HepG2 (cell line): ENCODE measurements around the gene CLEC16A. TPM values are rescaled to one million over a fixed set of nuclear protein-coding genes. Genes with fewer than 3 reads are reported as not detected.

ENCODE experiments used
- CHD2 ChIP-seq: IDR thresholded peaks from 2 replicates; pipeline ENCODE4 v1.6.1; 2011; ENCODE audit warnings: low read depth, low read length, improper control_type of control experiment
- HOXD1 ChIP-seq: sonication (generic); formaldehyde crosslinking; IDR thresholded peaks from 2 replicates; pipeline ENCODE4 v1.5.0; 2020; ENCODE audit warnings: missing genetic modification reagents
- ISL2 ChIP-seq: sonication (generic); formaldehyde crosslinking; IDR thresholded peaks from 2 replicates; pipeline ENCODE4 v1.5.0; 2020; ENCODE audit warnings: missing genetic modification reagents
- MTA3 ChIP-seq: sonication (generic); formaldehyde crosslinking; IDR thresholded peaks from 2 replicates; pipeline ENCODE4 v1.4.0; 2020; ENCODE audit warnings: missing genetic modification reagents
- NBN ChIP-seq: fragments of 450-650 bp; conservative IDR thresholded peaks from 2 replicates; pipeline ENCODE4 v1.6.1; 2017
- NFIC ChIP-seq: IDR thresholded peaks from 2 replicates; pipeline ENCODE4 v1.6.1; 2012; ENCODE audit warnings: mild to moderate bottlenecking, low read length, inconsistent platforms
- RCOR2 ChIP-seq: IDR thresholded peaks from 2 replicates; pipeline ENCODE4 v1.6.1; 2016; ENCODE audit warnings: missing biosample characterization, missing genetic modification reagents
- RXRA ChIP-seq: sonication (generic); formaldehyde crosslinking; IDR thresholded peaks from 2 replicates; pipeline ENCODE4 v1.5.1; 2020; ENCODE audit warnings: missing genetic modification reagents
- ZBTB1 ChIP-seq: sonication (generic); formaldehyde crosslinking; IDR thresholded peaks from 2 replicates; pipeline ENCODE4 v1.4.0; 2020; ENCODE audit warnings: missing genetic modification reagents, borderline replicate concordance
- ZNF20 ChIP-seq: sonication (generic); formaldehyde crosslinking; IDR thresholded peaks from 2 replicates; pipeline ENCODE4 v1.4.0; 2020; ENCODE audit warnings: mild to moderate bottlenecking, moderate library complexity, missing genetic modification reagents
- ZNF382 ChIP-seq: sonication (generic); formaldehyde crosslinking; IDR thresholded peaks from 2 replicates; pipeline ENCODE4 v1.5.0; 2020; ENCODE audit warnings: missing genetic modification reagents, mild to moderate bottlenecking, borderline replicate concordance
- ZNF749 ChIP-seq: sonication (generic); formaldehyde crosslinking; IDR thresholded peaks from 2 replicates; pipeline ENCODE4 v1.8.0; 2022; ENCODE audit warnings: mild to moderate bottlenecking, missing genetic modification reagents, moderate library complexity, borderline replicate concordance
- ZNF777 ChIP-seq: sonication (generic); formaldehyde crosslinking; IDR thresholded peaks from 2 replicates; pipeline ENCODE4 v1.4.0; 2020; ENCODE audit warnings: missing genetic modification reagents
- polyA plus RNA-seq, 8 experiments: library from polyadenylated mRNA; depleted of rRNA in 3 of 8; stranded (reverse) in 7 of 8; unstranded in 1 of 8; fragments of >200 nt; fragmentation: Illumina TruSeq in 4 of 8; extraction: Trizol in 4 of 8; gene quantifications; 2 replicates each; pipeline versions ENCODE4 v1.2.1 to v1.2.3, GENCODE V29; 2011 to 2016; ENCODE audit warnings: low read depth in 4 of 8, missing spikeins in 1 of 8, mixed read lengths in 1 of 8; ENCODE audit not compliant: insufficient read depth in 1 of 8
- total RNA-seq, 5 experiments: library from RNA; depleted of rRNA; stranded (reverse); fragments of >200 nt; fragmentation: Illumina TruSeq; extraction: Trizol; gene quantifications; 2 replicates each; pipeline ENCODE4 v1.2.3, GENCODE V29; 2016; ENCODE audit warnings: low read depth in 1 of 5
- TF ChIP-seq, protein P1 (sequence below): sonication (generic); formaldehyde crosslinking; IDR thresholded peaks from 2 replicates; pipeline ENCODE4 v1.5.1; 2020; ENCODE audit warnings: mild to moderate bottlenecking, missing genetic modification reagents, moderate library complexity
- TF ChIP-seq, protein P2 (sequence below): sonication (generic); formaldehyde crosslinking; IDR thresholded peaks from 2 replicates; pipeline ENCODE4 v1.8.1; 2022; ENCODE audit warnings: mild to moderate bottlenecking, missing genetic modification reagents
- TF ChIP-seq, protein P3 (sequence below): IDR thresholded peaks from 2 replicates; pipeline ENCODE4 v1.6.1; 2016; ENCODE audit warnings: mild to moderate bottlenecking
- TF ChIP-seq, protein P4 (sequence below): sonication (generic); formaldehyde crosslinking; IDR thresholded peaks from 2 replicates; pipeline ENCODE4 v1.5.0; 2020; ENCODE audit warnings: missing genetic modification reagents
- TF ChIP-seq, protein P5 (sequence below): sonication (generic); formaldehyde crosslinking; IDR thresholded peaks from 2 replicates; pipeline ENCODE4 v1.5.1; 2020; ENCODE audit warnings: mild to moderate bottlenecking, moderate library complexity, missing genetic modification reagents

Gene CLEC16A
- total and polyA plus RNA-seq, 2 of the 13 experiments (the other 11 are each of a cell fraction or from before 2014, with no cell fraction given) = 8.5 to 10.3 TPM

DNA sequence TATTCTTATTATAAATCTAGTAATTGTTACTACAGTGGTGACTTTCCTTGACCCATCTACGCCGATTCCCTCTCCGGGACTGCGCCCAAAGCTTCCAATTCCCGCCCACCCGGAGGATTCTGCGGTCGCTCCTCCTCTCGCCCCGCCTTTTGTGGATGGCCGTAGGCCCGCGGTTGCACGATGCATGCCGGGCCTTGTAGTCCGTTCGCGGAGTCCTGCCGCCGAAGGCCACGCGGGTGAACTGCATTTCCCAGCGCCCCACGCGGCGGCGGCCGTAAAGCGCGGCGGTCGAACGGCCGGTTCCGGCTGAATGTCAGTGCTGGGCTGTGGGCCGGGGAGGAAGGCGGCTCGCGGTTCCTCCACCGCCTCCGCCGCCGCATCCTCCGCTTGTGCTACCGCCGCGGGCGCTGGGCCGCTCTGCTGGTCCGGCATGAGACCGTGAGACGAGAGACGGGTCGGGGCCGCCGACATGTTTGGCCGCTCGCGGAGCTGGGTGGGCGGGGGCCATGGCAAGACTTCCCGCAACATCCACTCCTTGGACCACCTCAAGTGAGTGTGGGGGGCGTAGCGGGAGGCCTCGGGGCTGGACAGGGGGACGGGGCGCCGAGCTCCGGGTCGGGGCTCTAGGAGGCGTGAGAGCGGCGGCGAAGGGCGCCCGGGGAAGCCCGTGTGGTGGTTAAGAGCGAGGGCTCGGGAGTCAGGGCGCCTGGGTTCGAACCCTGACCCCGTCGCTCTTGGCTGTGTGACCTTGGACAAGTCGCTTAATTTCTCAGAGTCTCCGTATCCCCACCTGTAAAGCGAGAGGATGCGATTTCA, at the start of gene CLEC16A (continued):
- TF ChIP-seq, protein P1, sequence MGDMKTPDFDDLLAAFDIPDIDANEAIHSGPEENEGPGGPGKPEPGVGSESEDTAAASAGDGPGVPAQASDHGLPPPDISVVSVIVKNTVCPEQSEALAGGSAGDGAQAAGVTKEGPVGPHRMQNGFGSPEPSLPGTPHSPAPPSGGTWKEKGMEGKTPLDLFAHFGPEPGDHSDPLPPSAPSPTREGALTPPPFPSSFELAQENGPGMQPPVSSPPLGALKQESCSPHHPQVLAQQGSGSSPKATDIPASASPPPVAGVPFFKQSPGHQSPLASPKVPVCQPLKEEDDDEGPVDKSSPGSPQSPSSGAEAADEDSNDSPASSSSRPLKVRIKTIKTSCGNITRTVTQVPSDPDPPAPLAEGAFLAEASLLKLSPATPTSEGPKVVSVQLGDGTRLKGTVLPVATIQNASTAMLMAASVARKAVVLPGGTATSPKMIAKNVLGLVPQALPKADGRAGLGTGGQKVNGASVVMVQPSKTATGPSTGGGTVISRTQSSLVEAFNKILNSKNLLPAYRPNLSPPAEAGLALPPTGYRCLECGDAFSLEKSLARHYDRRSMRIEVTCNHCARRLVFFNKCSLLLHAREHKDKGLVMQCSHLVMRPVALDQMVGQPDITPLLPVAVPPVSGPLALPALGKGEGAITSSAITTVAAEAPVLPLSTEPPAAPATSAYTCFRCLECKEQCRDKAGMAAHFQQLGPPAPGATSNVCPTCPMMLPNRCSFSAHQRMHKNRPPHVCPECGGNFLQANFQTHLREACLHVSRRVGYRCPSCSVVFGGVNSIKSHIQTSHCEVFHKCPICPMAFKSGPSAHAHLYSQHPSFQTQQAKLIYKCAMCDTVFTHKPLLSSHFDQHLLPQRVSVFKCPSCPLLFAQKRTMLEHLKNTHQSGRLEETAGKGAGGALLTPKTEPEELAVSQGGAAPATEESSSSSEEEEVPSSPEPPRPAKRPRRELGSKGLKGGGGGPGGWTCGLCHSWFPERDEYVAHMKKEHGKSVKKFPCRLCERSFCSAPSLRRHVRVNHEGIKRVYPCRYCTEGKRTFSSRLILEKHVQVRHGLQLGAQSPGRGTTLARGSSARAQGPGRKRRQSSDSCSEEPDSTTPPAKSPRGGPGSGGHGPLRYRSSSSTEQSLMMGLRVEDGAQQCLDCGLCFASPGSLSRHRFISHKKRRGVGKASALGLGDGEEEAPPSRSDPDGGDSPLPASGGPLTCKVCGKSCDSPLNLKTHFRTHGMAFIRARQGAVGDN (CRISPR knock-in tag) = peak; percentile 94
- TF ChIP-seq, protein P2, sequence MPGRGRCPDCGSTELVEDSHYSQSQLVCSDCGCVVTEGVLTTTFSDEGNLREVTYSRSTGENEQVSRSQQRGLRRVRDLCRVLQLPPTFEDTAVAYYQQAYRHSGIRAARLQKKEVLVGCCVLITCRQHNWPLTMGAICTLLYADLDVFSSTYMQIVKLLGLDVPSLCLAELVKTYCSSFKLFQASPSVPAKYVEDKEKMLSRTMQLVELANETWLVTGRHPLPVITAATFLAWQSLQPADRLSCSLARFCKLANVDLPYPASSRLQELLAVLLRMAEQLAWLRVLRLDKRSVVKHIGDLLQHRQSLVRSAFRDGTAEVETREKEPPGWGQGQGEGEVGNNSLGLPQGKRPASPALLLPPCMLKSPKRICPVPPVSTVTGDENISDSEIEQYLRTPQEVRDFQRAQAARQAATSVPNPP (CRISPR knock-in tag) = peak; percentile 88
- TF ChIP-seq ZBTB1 (CRISPR knock-in tag) (no peak), ZNF382 (no peak), ZNF20 (CRISPR knock-in tag) (no peak), ZNF749 (peak; percentile 86; the same call in 1 of the 2 replicates), ZNF777 (no peak), CHD2 (peak; percentile 81), RXRA (CRISPR knock-in tag) (peak; percentile 94), HOXD1 (peak; percentile 96; the same call in 1 of the 2 replicates), NBN (no peak), RCOR2 (CRISPR knock-in tag) (no peak; the same call in 1 of the 2 replicates), NFIC (no peak), ISL2 (CRISPR knock-in tag) (peak; percentile 89), MTA3 (no peak)
- TF ChIP-seq, protein P3, sequence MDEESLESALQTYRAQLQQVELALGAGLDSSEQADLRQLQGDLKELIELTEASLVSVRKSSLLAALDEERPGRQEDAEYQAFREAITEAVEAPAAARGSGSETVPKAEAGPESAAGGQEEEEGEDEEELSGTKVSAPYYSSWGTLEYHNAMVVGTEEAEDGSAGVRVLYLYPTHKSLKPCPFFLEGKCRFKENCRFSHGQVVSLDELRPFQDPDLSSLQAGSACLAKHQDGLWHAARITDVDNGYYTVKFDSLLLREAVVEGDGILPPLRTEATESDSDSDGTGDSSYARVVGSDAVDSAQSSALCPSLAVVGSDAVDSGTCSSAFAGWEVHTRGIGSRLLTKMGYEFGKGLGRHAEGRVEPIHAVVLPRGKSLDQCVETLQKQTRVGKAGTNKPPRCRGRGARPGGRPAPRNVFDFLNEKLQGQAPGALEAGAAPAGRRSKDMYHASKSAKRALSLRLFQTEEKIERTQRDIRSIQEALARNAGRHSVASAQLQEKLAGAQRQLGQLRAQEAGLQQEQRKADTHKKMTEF (CRISPR knock-in tag) = peak; percentile 99
- TF ChIP-seq, protein P4, sequence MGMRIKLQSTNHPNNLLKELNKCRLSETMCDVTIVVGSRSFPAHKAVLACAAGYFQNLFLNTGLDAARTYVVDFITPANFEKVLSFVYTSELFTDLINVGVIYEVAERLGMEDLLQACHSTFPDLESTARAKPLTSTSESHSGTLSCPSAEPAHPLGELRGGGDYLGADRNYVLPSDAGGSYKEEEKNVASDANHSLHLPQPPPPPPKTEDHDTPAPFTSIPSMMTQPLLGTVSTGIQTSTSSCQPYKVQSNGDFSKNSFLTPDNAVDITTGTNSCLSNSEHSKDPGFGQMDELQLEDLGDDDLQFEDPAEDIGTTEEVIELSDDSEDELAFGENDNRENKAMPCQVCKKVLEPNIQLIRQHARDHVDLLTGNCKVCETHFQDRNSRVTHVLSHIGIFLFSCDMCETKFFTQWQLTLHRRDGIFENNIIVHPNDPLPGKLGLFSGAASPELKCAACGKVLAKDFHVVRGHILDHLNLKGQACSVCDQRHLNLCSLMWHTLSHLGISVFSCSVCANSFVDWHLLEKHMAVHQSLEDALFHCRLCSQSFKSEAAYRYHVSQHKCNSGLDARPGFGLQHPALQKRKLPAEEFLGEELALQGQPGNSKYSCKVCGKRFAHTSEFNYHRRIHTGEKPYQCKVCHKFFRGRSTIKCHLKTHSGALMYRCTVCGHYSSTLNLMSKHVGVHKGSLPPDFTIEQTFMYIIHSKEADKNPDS = peak; percentile 95; the same call in 1 of the 2 replicates
- TF ChIP-seq, protein P5, sequence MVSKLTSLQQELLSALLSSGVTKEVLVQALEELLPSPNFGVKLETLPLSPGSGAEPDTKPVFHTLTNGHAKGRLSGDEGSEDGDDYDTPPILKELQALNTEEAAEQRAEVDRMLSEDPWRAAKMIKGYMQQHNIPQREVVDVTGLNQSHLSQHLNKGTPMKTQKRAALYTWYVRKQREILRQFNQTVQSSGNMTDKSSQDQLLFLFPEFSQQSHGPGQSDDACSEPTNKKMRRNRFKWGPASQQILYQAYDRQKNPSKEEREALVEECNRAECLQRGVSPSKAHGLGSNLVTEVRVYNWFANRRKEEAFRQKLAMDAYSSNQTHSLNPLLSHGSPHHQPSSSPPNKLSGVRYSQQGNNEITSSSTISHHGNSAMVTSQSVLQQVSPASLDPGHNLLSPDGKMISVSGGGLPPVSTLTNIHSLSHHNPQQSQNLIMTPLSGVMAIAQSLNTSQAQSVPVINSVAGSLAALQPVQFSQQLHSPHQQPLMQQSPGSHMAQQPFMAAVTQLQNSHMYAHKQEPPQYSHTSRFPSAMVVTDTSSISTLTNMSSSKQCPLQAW = peak; percentile 98
